Neutrophil (primary cell): Measurements from ENCODE around the gene NFATC2.

Experiments
- H3K27ac ChIP-seq: fragments of 200-600 bp; sonication (generic); 2 replicates; pipeline ENCODE4 v1.5.1; 2016; ENCODE audit warnings: mild to moderate bottlenecking, moderate library complexity
- H3K27me3 ChIP-seq: fragments of 200-600 bp; sonication (generic); 2 replicates; pipeline ENCODE4 v1.6.0; 2016; ENCODE audit warnings: mild to moderate bottlenecking
- H3K36me3 ChIP-seq: fragments of 200-600 bp; sonication (generic); 2 replicates; pipeline ENCODE4 v1.5.1; 2017
- H3K4me1 ChIP-seq, 2 experiments: fragments of 200-600 bp in 1 of 2; sonication (generic) in 1 of 2; 1 replicate in 1 of 2; 2 replicates in 1 of 2; pipeline versions ENCODE4 v1.5.1 to v1.6.1; 2013 to 2016; ENCODE audit warnings: low read depth in 1 of 2, low read length in 1 of 2, mild to moderate bottlenecking in 1 of 2, moderate library complexity in 1 of 2; ENCODE audit not compliant: control insufficient read depth in 1 of 2, insufficient read depth in 1 of 2
- H3K4me3 ChIP-seq, 2 experiments: fragments of 200-600 bp in 1 of 2; sonication (generic) in 1 of 2; 1 replicate in 1 of 2; 2 replicates in 1 of 2; pipeline ENCODE4 v1.5.1; 2013 to 2016; ENCODE audit warnings: low read depth in 1 of 2, low read length in 1 of 2, mild to moderate bottlenecking in 1 of 2, moderate library complexity in 1 of 2
- H3K9me3 ChIP-seq: fragments of 200-600 bp; sonication (generic); 2 replicates; pipeline ENCODE4 v1.5.1; 2016
- TF ChIP-seq, protein P1 (sequence below): fragments of 200-600 bp; sonication (generic); IDR thresholded peaks from 2 replicates; pipeline ENCODE4 v1.5.1; 2016; ENCODE audit warnings: antibody characterized with exemption

Gene NFATC2

DNA sequence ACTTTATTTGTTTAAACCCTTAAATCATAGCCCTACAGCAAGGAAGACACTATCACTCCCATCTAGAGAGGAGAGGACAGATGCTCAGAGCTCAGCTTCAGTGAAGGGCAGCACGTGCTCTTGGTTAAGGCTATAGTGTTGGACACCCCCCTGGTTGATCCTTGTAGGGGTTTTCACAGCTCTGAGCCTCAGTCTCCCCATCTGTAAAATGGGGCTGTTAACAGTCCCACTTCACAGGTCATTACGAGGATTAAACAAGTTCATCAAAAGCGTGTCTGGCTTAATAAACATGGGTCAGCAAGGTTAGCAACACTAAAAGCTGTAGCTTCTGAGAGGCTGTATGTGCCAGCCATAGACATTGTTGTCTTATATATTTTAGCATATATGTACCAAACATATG, 82.4 kb downstream of the NFATC2 start:
- Histone ChIP-seq H3K9me3 (no peaks in the 10 kb centered on the region), H3K27ac (no peak overlapping the region), H3K27me3 (no peaks in the 10 kb centered on the region), H3K36me3 (no peaks in the 10 kb centered on the region), H3K4me3 (no peak overlapping the region), H3K4me1 (no peaks in the 10 kb centered on the region)
- TF ChIP-seq, protein P1, sequence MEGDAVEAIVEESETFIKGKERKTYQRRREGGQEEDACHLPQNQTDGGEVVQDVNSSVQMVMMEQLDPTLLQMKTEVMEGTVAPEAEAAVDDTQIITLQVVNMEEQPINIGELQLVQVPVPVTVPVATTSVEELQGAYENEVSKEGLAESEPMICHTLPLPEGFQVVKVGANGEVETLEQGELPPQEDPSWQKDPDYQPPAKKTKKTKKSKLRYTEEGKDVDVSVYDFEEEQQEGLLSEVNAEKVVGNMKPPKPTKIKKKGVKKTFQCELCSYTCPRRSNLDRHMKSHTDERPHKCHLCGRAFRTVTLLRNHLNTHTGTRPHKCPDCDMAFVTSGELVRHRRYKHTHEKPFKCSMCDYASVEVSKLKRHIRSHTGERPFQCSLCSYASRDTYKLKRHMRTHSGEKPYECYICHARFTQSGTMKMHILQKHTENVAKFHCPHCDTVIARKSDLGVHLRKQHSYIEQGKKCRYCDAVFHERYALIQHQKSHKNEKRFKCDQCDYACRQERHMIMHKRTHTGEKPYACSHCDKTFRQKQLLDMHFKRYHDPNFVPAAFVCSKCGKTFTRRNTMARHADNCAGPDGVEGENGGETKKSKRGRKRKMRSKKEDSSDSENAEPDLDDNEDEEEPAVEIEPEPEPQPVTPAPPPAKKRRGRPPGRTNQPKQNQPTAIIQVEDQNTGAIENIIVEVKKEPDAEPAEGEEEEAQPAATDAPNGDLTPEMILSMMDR, result no peak

DNA sequence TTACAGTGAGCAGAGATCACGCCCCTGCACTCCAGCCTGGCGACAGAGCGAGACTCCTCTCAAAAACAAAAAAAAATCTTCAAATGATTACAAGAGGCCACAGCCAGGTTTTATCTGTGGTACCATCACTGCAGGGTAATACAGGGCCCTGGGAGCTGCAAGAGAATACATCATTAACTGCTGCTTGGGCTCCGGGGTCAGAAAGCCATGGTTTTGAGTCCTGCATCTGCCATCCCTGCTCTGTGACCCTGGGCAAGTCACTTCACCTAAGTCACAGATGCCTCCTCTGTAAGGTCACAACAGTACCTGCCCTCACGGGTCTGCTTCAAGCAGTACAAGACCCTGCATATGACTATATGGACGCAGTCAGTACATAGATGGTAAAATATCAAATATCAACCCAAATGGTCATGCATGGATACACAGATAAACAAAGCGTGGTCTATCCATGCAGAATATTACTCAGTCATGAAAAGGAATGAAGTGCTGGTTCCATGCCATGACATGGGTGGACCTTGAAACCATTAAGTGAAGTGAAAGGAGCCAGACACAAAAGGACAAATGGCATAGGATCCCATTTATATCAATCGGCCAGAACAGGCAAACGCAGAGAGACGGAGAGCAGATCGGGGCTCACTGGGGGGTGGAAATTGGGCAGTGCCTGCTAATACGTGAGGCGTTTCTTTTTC, 83.6 kb downstream of the NFATC2 start:
- H3K36me3 ChIP-seq, result no peaks in the 10 kb centered on the region
- H3K27ac ChIP-seq, result no peak overlapping the region

DNA sequence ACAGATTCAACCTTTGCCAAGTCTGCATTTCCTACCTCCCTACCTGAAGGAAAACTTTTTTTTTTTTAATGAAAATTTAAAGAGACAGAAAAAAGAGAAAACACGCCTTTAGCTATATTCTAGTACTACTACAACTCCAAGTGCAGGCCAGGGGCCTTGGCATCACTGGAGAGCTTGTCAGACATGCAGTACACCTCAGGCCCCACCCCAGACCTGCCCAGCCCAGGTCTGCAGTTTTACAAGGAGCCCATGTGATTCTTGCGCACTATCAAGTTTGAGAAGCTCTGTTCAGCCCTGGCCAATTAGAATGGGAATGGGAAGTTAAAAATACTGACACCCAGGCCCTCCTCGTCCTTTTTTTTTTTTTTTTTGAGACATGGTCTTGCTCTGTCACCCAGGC, 85.0 kb downstream of the NFATC2 start:
- Histone ChIP-seq H3K4me3 (no peak overlapping the region), H3K27ac (no peak overlapping the region), H3K27me3 (no peaks in the 10 kb centered on the region), H3K4me1 (no peaks in the 10 kb centered on the region), H3K9me3 (no peaks in the 10 kb centered on the region), H3K36me3 (no peaks in the 10 kb centered on the region)
- TF ChIP-seq, protein P1, result no peak

More for the DNA sequence above, 83.6 kb downstream of the NFATC2 start:
- TF ChIP-seq, protein P1, result no peak
- Histone ChIP-seq H3K9me3 (no peaks in the 10 kb centered on the region), H3K4me3 (no peak overlapping the region), H3K4me1 (no peaks in the 10 kb centered on the region), H3K27me3 (no peaks in the 10 kb centered on the region)

DNA sequence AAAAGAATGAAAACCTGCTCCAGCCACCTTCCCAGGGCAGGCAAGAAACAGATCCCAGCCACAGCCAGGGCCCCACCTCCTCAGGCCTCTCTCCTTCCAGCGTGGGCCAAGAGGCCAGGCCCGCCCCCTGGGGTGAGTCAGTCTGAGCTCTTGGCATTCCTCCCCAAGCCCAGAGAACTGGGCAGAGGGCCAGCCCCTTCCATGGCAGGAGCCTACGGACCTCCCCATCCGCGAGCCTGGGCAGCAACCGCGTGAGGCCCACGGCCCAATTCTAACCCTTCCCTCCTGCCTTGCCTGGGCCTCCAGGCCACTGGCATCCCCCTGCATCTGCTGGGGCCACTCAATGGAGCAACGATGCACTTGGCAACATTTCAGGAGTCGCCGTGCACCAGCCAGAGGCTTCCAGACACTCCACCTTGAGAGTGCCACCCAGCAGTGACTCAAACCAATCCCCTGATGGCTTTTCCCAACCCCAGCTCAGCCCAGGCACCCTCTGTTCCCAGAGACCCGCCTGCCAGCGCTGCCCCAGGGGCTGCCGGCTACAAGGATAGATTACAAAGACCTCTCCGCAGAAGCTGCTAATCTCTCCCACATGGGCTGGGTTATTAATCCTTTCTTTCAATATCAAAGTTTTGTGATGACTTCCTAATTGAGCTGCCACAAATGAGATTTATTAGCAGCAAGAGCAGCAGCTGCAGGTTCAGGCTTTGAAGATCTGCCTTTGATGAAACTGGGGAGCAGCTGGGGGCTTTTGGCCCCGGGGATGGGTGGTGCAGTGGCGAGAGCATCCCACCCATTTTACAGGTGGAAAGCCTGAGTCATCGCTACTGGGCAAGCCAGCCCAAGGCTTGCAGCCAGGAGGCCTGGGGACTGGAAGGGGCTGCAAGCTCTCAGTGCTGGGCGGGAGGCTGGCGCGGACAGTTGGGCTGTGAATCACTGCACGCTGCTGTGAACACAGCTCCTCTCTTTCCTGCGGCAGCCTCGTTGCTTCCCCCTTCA, 85.7 kb downstream of the NFATC2 start:
- TF ChIP-seq, protein P1, result no peak
- Histone ChIP-seq H3K36me3 (no peaks in the 10 kb centered on the region), H3K9me3 (no peaks in the 10 kb centered on the region), H3K4me1 (no peaks in the 10 kb centered on the region), H3K27ac (no peak overlapping the region), H3K27me3 (no peaks in the 10 kb centered on the region), H3K4me3 (no peak overlapping the region)

DNA sequence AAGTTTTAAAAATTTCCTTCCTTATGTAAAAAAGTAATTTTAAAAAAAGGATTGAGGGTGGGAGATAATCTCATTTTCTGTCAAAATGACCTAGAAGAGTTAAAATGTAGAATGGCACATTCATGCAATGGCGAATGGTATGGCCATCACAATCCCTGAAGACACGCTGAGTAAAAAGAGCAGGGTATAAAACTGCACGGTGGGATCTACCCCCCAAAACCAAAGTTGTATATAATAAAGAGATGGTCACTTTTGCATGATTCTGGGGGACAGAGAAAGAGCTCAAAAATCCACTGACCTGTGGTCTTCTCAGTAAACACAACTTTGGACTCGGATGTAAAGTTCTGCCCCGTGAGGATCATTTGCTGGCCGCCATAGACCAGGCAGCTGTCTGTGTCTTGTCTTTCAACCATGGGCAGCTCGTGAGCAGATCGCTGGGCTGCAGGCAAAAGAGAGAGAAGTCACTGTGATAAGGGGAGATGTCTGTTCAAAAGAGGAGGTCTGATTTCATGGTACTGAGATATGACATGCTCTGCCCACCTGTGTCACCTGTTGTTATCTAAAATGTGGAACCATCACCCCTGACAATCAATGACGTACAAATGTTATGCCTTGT, 88.2 kb downstream of the NFATC2 start:
- TF ChIP-seq, protein P1, result no peak
- Histone ChIP-seq H3K27me3 (no peaks in the 10 kb centered on the region), H3K4me1 (no peaks in the 10 kb centered on the region), H3K9me3 (no peaks in the 10 kb centered on the region), H3K36me3 (no peaks in the 10 kb centered on the region), H3K4me3 (no peak overlapping the region), H3K27ac (no peak overlapping the region)
